ENCODE results near the gene HSP90B1. TPM values are rescaled to one million over a fixed set of nuclear protein-coding genes. Genes with fewer than 3 reads are reported as not detected.

Gene HSP90B1
- polyA plus RNA-seq, 1 experiment = 848 TPM

- TF ChIP-seq CTCF (IDR thresholded peaks at IDR 0.05; ENCODE audit: low read depth, low read length) = no peak
- CTCF ChIA-PET = interaction anchor here (1.0 kb wide), 1 partner anchor 50 kb away, joined by 3 read pairs; no protein-coding TSS in a partner anchor
- POLR2A ChIA-PET = interaction anchor here (2.1 kb wide), 1 partner anchor 44 kb away, joined by 6 read pairs; no protein-coding TSS in a partner anchor
These were observed 1.5 kb upstream of the HSP90B1 start for GRCh38 chr12:103928682-103929045.

GRCh38 chr12:103929046-103929783 is 995 bp upstream of the HSP90B1 start:
- Histone ChIP-seq H3K4me3 (ENCODE audit: low read depth, low read length) (peak overlapping the region; percentile 76), H3K27ac (ENCODE audit: low read depth, low read length) (peak overlapping the region; percentile 97), H3K9me3 (ENCODE audit: control insufficient read depth, insufficient read depth, low read length) (no peaks in the 10 kb centered on the region), H3K27me3 (ENCODE audit: control insufficient read depth, insufficient read depth, low read length) (no peaks in the 10 kb centered on the region)
- ChIA-PET POLR2A (interaction anchor here (0.8 to 2.1 kb wide), 13 partner anchors 12 to 291 kb away, joined by 3 to 18 read pairs (median 5); partner anchors contain the start of genes HCFC2, NT5DC3 and TDG), CTCF (interaction anchor here (0.6 to 1.2 kb wide), 4 partner anchors 45 to 1994 kb away, joined by 3 to 4 read pairs (median 3); no protein-coding TSS in a partner anchor)
- peak; percentile 80 for DNase-seq (ENCODE audit: low read depth, low spot score)
- TF ChIP-seq CTCF (IDR thresholded peaks at IDR 0.05; ENCODE audit: low read depth, low read length) = no peak

More at GRCh38 chr12:103928682-103929045, 1.5 kb upstream of the HSP90B1 start:
- Histone ChIP-seq H3K9me3 (ENCODE audit: control insufficient read depth, insufficient read depth, low read length) (no peaks in the 10 kb centered on the region), H3K4me3 (ENCODE audit: low read depth, low read length) (peak overlapping the region; percentile 76), H3K27ac (ENCODE audit: low read depth, low read length) (peak overlapping the region; percentile 97), H3K27me3 (ENCODE audit: control insufficient read depth, insufficient read depth, low read length) (no peaks in the 10 kb centered on the region)
- no peak for DNase-seq (ENCODE audit: low read depth, low spot score)

GRCh38 chr12:103929784-103930033 is 501 bp upstream of the HSP90B1 start:
- POLR2A ChIA-PET = interaction anchor here (0.8 to 2.1 kb wide), 15 partner anchors 12 to 290 kb away, joined by 3 to 18 read pairs (median 5); partner anchors contain the start of genes HCFC2, NT5DC3 and TDG

GRCh38 chr12:103930787-103931735 is 851 bp downstream of the HSP90B1 start:
- H3K27ac ChIP-seq (ENCODE audit: low read depth, low read length) = peak overlapping the region; percentile 80
- no peaks in the 10 kb centered on the region for H3K9me3 ChIP-seq (ENCODE audit: control insufficient read depth, insufficient read depth, low read length)
- ChIA-PET CTCF (interaction anchor here (0.6 kb wide), 1 partner anchor 44 kb away, joined by 3 read pairs; no protein-coding TSS in a partner anchor), POLR2A (interaction anchor here (1.1 to 2.1 kb wide), 3 partner anchors 19 to 35 kb away, joined by 3 to 18 read pairs (median 6); partner anchors contain the start of gene TDG)
- no peaks in the 10 kb centered on the region for H3K27me3 ChIP-seq (ENCODE audit: control insufficient read depth, insufficient read depth, low read length)
- H3K4me3 ChIP-seq (ENCODE audit: low read depth, low read length) = peak overlapping the region; percentile 89
- TF ChIP-seq CTCF (IDR thresholded peaks at IDR 0.05; ENCODE audit: low read depth, low read length) = no peak
- DNase-seq (ENCODE audit: low read depth, low spot score) = no peak

More at GRCh38 chr12:103929784-103930033, 501 bp upstream of the HSP90B1 start:
- Histone ChIP-seq H3K27me3 (ENCODE audit: control insufficient read depth, insufficient read depth, low read length) (no peaks in the 10 kb centered on the region), H3K27ac (ENCODE audit: low read depth, low read length) (peak overlapping the region; percentile 97), H3K4me3 (ENCODE audit: low read depth, low read length) (peak overlapping the region; percentile 76), H3K9me3 (ENCODE audit: control insufficient read depth, insufficient read depth, low read length) (no peaks in the 10 kb centered on the region)
- no peak for DNase-seq (ENCODE audit: low read depth, low spot score)
- TF ChIP-seq CTCF (IDR thresholded peaks at IDR 0.05; ENCODE audit: low read depth, low read length) = no peak
- CTCF ChIA-PET = interaction anchor here (0.6 to 1.2 kb wide), 3 partner anchors 46 to 1995 kb away, joined by 3 to 4 read pairs (median 3); no protein-coding TSS in a partner anchor

Measured in AG04450 (cell line).